ENCODE measurements around the gene FMN1. TPM values are rescaled to one million over a fixed set of nuclear protein-coding genes. Genes with fewer than 3 reads are reported as not detected.
A peak's percentile ranks its signal among the peaks of the same experiment; 100 is the strongest.

Gene FMN1
- total and polyA plus RNA-seq, 11 donors: 0.61 to 10.6 (median 3.6) TPM

- intact Hi-C loops (cut with DNase I): loop anchor here in 1 of 10 donors (10.0 kb wide), 1 partner anchor 74 kb away; no protein-coding TSS in a partner anchor
- no peak overlapping the region for H3K27ac ChIP-seq
- DNase-seq (no peak), ATAC-seq (peak in 1 of 4 donors; percentile 36)
- no peak overlapping the region for H3K4me3 ChIP-seq
- no peaks in the 10 kb centered on the region for H3K9me3 ChIP-seq
- no peaks in the 10 kb centered on the region for H3K27me3 ChIP-seq
- peaks cover 0 to 12% (median 2%) of the 10 kb centered on the region in 12 donors for H3K4me1 ChIP-seq
- TF ChIP-seq POLR2A (IDR thresholded peaks at IDR 0.05) (no peak), CTCF (IDR thresholded peaks at IDR 0.05) (no peak)
- 76 to 84% (median 79%) methylated on average over 7 of the region's 7 CpGs for WGBS, 4 donors
- no peaks in the 10 kb centered on the region for H3K36me3 ChIP-seq
These were observed 96.1 kb downstream of the FMN1 start for GRCh38 chr15:33098094-33099058.

GRCh38 chr15:33096134-33096533, 98.4 kb downstream of the FMN1 start:
- no peak overlapping the region for H3K27ac ChIP-seq
- no peaks in the 10 kb centered on the region for H3K9me3 ChIP-seq
- no peaks in the 10 kb centered on the region for H3K36me3 ChIP-seq
- DNase-seq: no peak
- no peak for TF ChIP-seq CTCF (IDR thresholded peaks at IDR 0.05)
- 87 to 93% (median 91%) methylated on average over 3 of the region's 3 CpGs for WGBS, 4 donors
- H3K4me1 ChIP-seq: peaks cover 0 to 20% (median 2%) of the 10 kb centered on the region in 12 donors
- H3K27me3 ChIP-seq: no peaks in the 10 kb centered on the region
- no peak for ATAC-seq
- H3K4me3 ChIP-seq: no peak overlapping the region
- intact Hi-C loops (cut with DNase I): loop anchor here in 1 of 10 donors (10.0 kb wide), 1 partner anchor 71 kb away; no protein-coding TSS in a partner anchor

- 70 to 100% (median 98%) methylated on average over 2 of the region's 2 CpGs for WGBS, 4 donors
- ATAC-seq: no peak
These were observed 98.9 kb downstream of the FMN1 start for GRCh38 chr15:33095641-33096040.

More at GRCh38 chr15:33095641-33096040, 98.9 kb downstream of the FMN1 start:
- Histone ChIP-seq H3K9me3 (no peaks in the 10 kb centered on the region), H3K4me1 (peaks cover 0 to 25% (median 2%) of the 10 kb centered on the region in 12 donors), H3K27me3 (no peaks in the 10 kb centered on the region), H3K4me3 (no peak overlapping the region), H3K36me3 (no peaks in the 10 kb centered on the region), H3K27ac (no peak overlapping the region)
- no peak for DNase-seq
- no peak for TF ChIP-seq CTCF (IDR thresholded peaks at IDR 0.05)
- no peak for TF ChIP-seq POLR2A (IDR thresholded peaks at IDR 0.05)
- intact Hi-C loops (cut with DNase I): loop anchor here in 1 of 10 donors (10.0 kb wide), 1 partner anchor 71 kb away; no protein-coding TSS in a partner anchor
